IMR-90 (cell line): ENCODE measurements around the gene ITIH2. TPM values are rescaled to one million over a fixed set of nuclear protein-coding genes. Genes with fewer than 3 reads are reported as not detected.

ENCODE experiments used
- ATAC-seq: fragments of 200-7000 bp; cut with Tn5 transposase; 2 replicates; pipeline ENCODE4 v1.9.1; 2020; ENCODE audit warnings: low read depth, mild to moderate bottlenecking, moderate library complexity
- BruUV-seq: library from RNA; stranded (reverse); fragments of 400-500 nt; replicated peaks from 2 replicates; lab custom pipeline; 2021; lab: Mats Ljungman, UMichigan
- CTCF ChIA-PET: fragments of 300-600 bp; formaldehyde crosslinking; extraction: SDS; loops from one replicate; lab custom pipeline; 2021; ENCODE audit warnings: antibody characterized with exemption; lab: Yijun Ruan, JAX
- POLR2A ChIA-PET: fragments of 300-600 bp; sonication (Branson Sonifier 250); formaldehyde crosslinking; loops from one replicate; lab custom pipeline; 2022; ENCODE audit warnings: antibody characterized with exemption; ENCODE audit not compliant: unreplicated experiment; lab: Charles Lee
- DNase-seq: peaks from one replicate; pipeline ENCODE4 v3.0.0; 2013
- H2AFZ ChIP-seq: replicated peaks from 2 replicates; pipeline ENCODE3; 2013; ENCODE audit warnings: low read length, mild to moderate bottlenecking; ENCODE audit not compliant: poor library complexity
- H2AK5ac ChIP-seq: 2 replicates; pipeline ENCODE4 v1.6.1; 2013; ENCODE audit warnings: low read depth, low read length, inconsistent platforms
- H2AK9ac ChIP-seq: replicated peaks from 2 replicates; pipeline ENCODE3; 2013; ENCODE audit warnings: mild to moderate bottlenecking, low read depth, low read length, moderate library complexity; ENCODE audit not compliant: poor library complexity
- H2BK120ac ChIP-seq: 2 replicates; pipeline ENCODE4 v1.6.1; 2013; ENCODE audit warnings: low read depth, low read length, inconsistent platforms
- H2BK15ac ChIP-seq: 3 replicates; pipeline ENCODE4 v1.6.1; 2013; ENCODE audit warnings: low read depth, low read length, inconsistent platforms
- H2BK20ac ChIP-seq: 2 replicates; pipeline ENCODE4 v1.6.1; 2013; ENCODE audit warnings: low read depth, mild to moderate bottlenecking, inconsistent platforms, low read length, moderate library complexity
- H2BK5ac ChIP-seq: 2 replicates; pipeline ENCODE4 v1.6.1; 2013; ENCODE audit warnings: mild to moderate bottlenecking, low read depth, low read length, inconsistent platforms; ENCODE audit not compliant: poor library complexity, severe bottlenecking
- H3K14ac ChIP-seq: replicated peaks from 2 replicates; pipeline ENCODE4 v1.6.1; 2013; ENCODE audit warnings: low read depth, low read length, inconsistent platforms
- H3K18ac ChIP-seq: 2 replicates; pipeline ENCODE4 v1.6.1; 2013; ENCODE audit warnings: low read depth, low read length, control low read depth
- H3K23ac ChIP-seq: 2 replicates; pipeline ENCODE4 v1.6.1; 2013; ENCODE audit warnings: low read depth, low read length, inconsistent platforms
- H3K27ac ChIP-seq: 2 replicates; pipeline ENCODE4 v1.5.1; 2013; ENCODE audit warnings: mild to moderate bottlenecking, control low read depth, low read length; ENCODE audit not compliant: insufficient read depth
- H3K27me3 ChIP-seq: 2 replicates; pipeline ENCODE4 v1.6.1; 2013; ENCODE audit warnings: low read length; ENCODE audit not compliant: control insufficient read depth, insufficient read depth
- H3K36me3 ChIP-seq: 2 replicates; pipeline ENCODE4 v1.6.1; 2013; ENCODE audit warnings: low read length, mixed read lengths; ENCODE audit not compliant: control insufficient read depth, insufficient read depth
- H3K4ac ChIP-seq: 2 replicates; pipeline ENCODE4 v1.6.1; 2013; ENCODE audit warnings: low read depth, low read length, inconsistent platforms
- H3K4me1 ChIP-seq: 2 replicates; pipeline ENCODE4 v1.6.1; 2013; ENCODE audit warnings: low read length, mixed read lengths; ENCODE audit not compliant: control insufficient read depth, insufficient read depth
- H3K4me2 ChIP-seq: 2 replicates; pipeline ENCODE4 v1.6.1; 2013; ENCODE audit warnings: low read depth, mild to moderate bottlenecking, control low read depth, low read length, moderate library complexity
- H3K4me3 ChIP-seq: 2 replicates; pipeline ENCODE4 v1.5.1; 2013; ENCODE audit warnings: low read depth, mild to moderate bottlenecking, control low read depth, low read length, moderate library complexity; ENCODE audit not compliant: insufficient read depth
- H3K56ac ChIP-seq: 2 replicates; pipeline ENCODE4 v1.6.1; 2013; ENCODE audit warnings: low read length, inconsistent platforms; ENCODE audit not compliant: insufficient read depth; ENCODE audit errors: extremely low read depth
- H3K79me1 ChIP-seq, 2 experiments: 2 replicates each; pipeline ENCODE4 v1.6.1; 2013; ENCODE audit warnings: low read length in 2 of 2, inconsistent platforms in 1 of 2, low read depth in 1 of 2
- H3K9ac ChIP-seq: 2 replicates; pipeline ENCODE4 v1.6.1; 2013; ENCODE audit warnings: low read depth, low read length, control low read depth
- H3K9me1 ChIP-seq: 2 replicates; pipeline ENCODE4 v1.6.1; 2013; ENCODE audit warnings: low read length, inconsistent platforms; ENCODE audit not compliant: insufficient read depth
- H3K9me3 ChIP-seq: 2 replicates; pipeline ENCODE4 v1.6.1; 2013; ENCODE audit warnings: low read length; ENCODE audit not compliant: control insufficient read depth, insufficient read depth
- H4K20me1 ChIP-seq: 2 replicates; pipeline ENCODE4 v1.6.1; 2013; ENCODE audit warnings: low read length, inconsistent platforms; ENCODE audit not compliant: insufficient read depth
- H4K5ac ChIP-seq: 2 replicates; pipeline ENCODE4 v1.6.1; 2013; ENCODE audit warnings: mild to moderate bottlenecking, low read depth, low read length, control low read depth
- H4K8ac ChIP-seq, 2 experiments: 2 replicates each; pipeline ENCODE4 v1.6.1; 2013; ENCODE audit warnings: low read depth in 2 of 2, low read length in 2 of 2, control low read depth in 1 of 2, inconsistent platforms in 1 of 2
- H4K91ac ChIP-seq: 2 replicates; pipeline ENCODE4 v1.6.1; 2013; ENCODE audit warnings: low read depth, low read length, inconsistent platforms; ENCODE audit not compliant: insufficient read depth
- BHLHE40 ChIP-seq: fragments of 150-350 bp; IDR thresholded peaks from 2 replicates; pipeline ENCODE4 v1.6.1; 2016; ENCODE audit warnings: mild to moderate bottlenecking, low read depth, low read length
- CEBPB ChIP-seq: IDR thresholded peaks from 2 replicates; pipeline ENCODE4 v1.6.1; 2012; ENCODE audit warnings: low read depth, low read length, improper control_type of control experiment
- CHD1 ChIP-seq: IDR thresholded peaks from 2 replicates; pipeline ENCODE4 v1.6.1; 2012; ENCODE audit warnings: low read depth, low read length, improper control_type of control experiment
- FOS ChIP-seq: fragments of 150-350 bp; IDR thresholded peaks from 2 replicates; pipeline ENCODE4 v1.6.1; 2016; ENCODE audit warnings: low read depth, low read length
- MAFK ChIP-seq: IDR thresholded peaks from 2 replicates; pipeline ENCODE4 v1.6.1; 2012; ENCODE audit warnings: low read depth, low read length, improper control_type of control experiment
- MAZ ChIP-seq: IDR thresholded peaks from 2 replicates; pipeline ENCODE4 v1.6.1; 2012; ENCODE audit warnings: low read depth, mild to moderate bottlenecking, low read length, improper control_type of control experiment, moderate library complexity, borderline replicate concordance
- MXI1 ChIP-seq: IDR thresholded peaks from 2 replicates; pipeline ENCODE4 v1.6.1; 2012; ENCODE audit warnings: low read depth, mild to moderate bottlenecking, low read length, moderate library complexity, borderline replicate concordance
- NFE2L2 ChIP-seq: fragments of 150-350 bp; IDR thresholded peaks from 2 replicates; pipeline ENCODE4 v1.6.1; 2016; ENCODE audit warnings: low read depth, mild to moderate bottlenecking, low read length
- POLR2A ChIP-seq: IDR thresholded peaks from 2 replicates; pipeline ENCODE4 v1.6.1; 2012; ENCODE audit warnings: mild to moderate bottlenecking, low read depth, low read length
- RAD21 ChIP-seq: IDR thresholded peaks from 2 replicates; pipeline ENCODE4 v1.6.1; 2012; ENCODE audit warnings: low read length, improper control_type of control experiment
- RCOR1 ChIP-seq: IDR thresholded peaks from 2 replicates; pipeline ENCODE4 v1.6.1; 2012; ENCODE audit warnings: mild to moderate bottlenecking, low read length, improper control_type of control experiment; ENCODE audit not compliant: insufficient replicate concordance
- RFX5 ChIP-seq: IDR thresholded peaks from 2 replicates; pipeline ENCODE4 v1.8.0; 2012; ENCODE audit warnings: low read depth, mild to moderate bottlenecking, low read length, moderate library complexity
- SMC3 ChIP-seq: fragments of 150-350 bp; IDR thresholded peaks from 2 replicates; pipeline ENCODE4 v1.6.1; 2016; ENCODE audit warnings: low read depth, mild to moderate bottlenecking, antibody characterized with exemption, low read length, moderate library complexity
- WGBS, 2 experiments: methylation state at CpG; one replicate each; pipeline versions ENCODE4 v1.1.5 to v1.1.7; 2013; ENCODE audit warnings: missing lambda C conversion rate in 2 of 2; ENCODE audit not compliant: insufficient read length in 1 of 2; ENCODE audit errors: extremely low coverage in 2 of 2; 5-methylcytosine and 5-hydroxymethylcytosine counted together
- dilution Hi-C: fragments of 300-500 bp; cut with HindIII; formaldehyde crosslinking; loops from one replicate; pipeline ENCODE4 v1.14.3; 2018; ENCODE audit warnings: low sequenced_read_pairs; ENCODE audit not compliant: unreplicated experiment
- in situ Hi-C: fragments of 300-500 bp; cut with MboI; formaldehyde crosslinking; loops from 3 replicates; pipeline ENCODE4 v1.14.3; 2019; ENCODE audit warnings: low sequenced_read_pairs, inconsistent platforms, mixed read lengths
- intact Hi-C: fragments of 100-400 bp; cut with micrococcal nuclease; formaldehyde crosslinking; loops from 2 replicates; pipeline ENCODE4 v1.10.0; 2022
- polyA plus RNA-seq, 3 experiments: library from polyadenylated mRNA; depleted of rRNA; stranded (reverse); fragments of >200 nt; gene quantifications; 2 replicates each; pipeline ENCODE4 v1.2.3, GENCODE V29; 2012; ENCODE audit warnings: low replicate concordance in 1 of 3
- total RNA-seq: library from RNA; depleted of rRNA; stranded (reverse); fragments of >200 nt; gene quantifications from 2 replicates; pipeline ENCODE4 v1.2.3, GENCODE V29; 2012
- TF ChIP-seq, protein P1 (sequence below): fragments of 150-350 bp; IDR thresholded peaks from 2 replicates; pipeline ENCODE4 v1.6.1; 2017; ENCODE audit warnings: mild to moderate bottlenecking, antibody characterized with exemption, low read length, low read depth
- TF ChIP-seq, protein P2 (sequence below): fragments of 150-350 bp; IDR thresholded peaks from 2 replicates; pipeline ENCODE4 v1.6.1; 2016; ENCODE audit warnings: low read depth, mild to moderate bottlenecking, low read length, moderate library complexity, borderline replicate concordance
- TF ChIP-seq, protein P3 (sequence below): conservative IDR thresholded peaks from 2 replicates; pipeline ENCODE4 v1.5.1; 2012; ENCODE audit warnings: mild to moderate bottlenecking, low read depth, low read length, improper control_type of control experiment

Gene ITIH2
- total and polyA plus RNA-seq, 2 of the 4 experiments (the other 2 are of a cell fraction) = not detected

DNA sequence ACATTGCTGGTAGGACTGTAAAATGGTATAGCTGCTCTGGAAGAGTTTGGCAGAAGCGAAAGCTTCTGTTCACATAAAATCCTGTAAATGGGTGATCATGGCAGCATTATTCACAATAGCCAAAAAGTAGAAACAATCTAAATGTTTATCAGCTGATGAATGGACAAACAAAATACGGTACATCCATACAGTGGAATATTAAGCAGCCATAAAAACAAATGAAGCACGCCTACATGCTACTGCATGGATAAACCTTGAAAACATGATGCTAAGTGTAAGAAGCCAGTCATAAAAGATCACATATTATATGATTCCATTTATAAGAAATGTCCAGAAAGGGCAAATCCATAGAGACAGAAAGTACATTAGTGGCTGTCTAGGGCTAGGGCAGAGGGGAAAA, 52.0 kb downstream of the ITIH2 start:
- Histone ChIP-seq H2BK120ac (no peak overlapping the region), H2BK20ac (no peak overlapping the region), H3K9me3 (no peaks in the 10 kb centered on the region), H3K4me1 (no peaks in the 10 kb centered on the region), H3K4me2 (no peak overlapping the region), H3K4me3 (no peak overlapping the region), H4K20me1 (peaks cover 3% of the 10 kb centered on the region; the same call in 1 of the 2 replicates), H3K14ac (no peak overlapping the region), H4K5ac (no peak overlapping the region), H3K9ac (no peak overlapping the region), H3K4ac (no peak overlapping the region), H3K9me1 (no peaks in the 10 kb centered on the region), H3K27me3 (no peaks in the 10 kb centered on the region), H3K18ac (no peak overlapping the region), H3K79me1 (no peaks in the 10 kb centered on the region; a peak in 1 of 4 replicates), H4K91ac (no peak overlapping the region), H2BK5ac (no peak overlapping the region), H4K8ac (no peak overlapping the region), H3K23ac (no peak overlapping the region), H3K27ac (no peak overlapping the region), H3K56ac (no peak overlapping the region), H3K36me3 (peaks cover 32% of the 10 kb centered on the region), H2AK9ac (no peak overlapping the region), H2AFZ (no peak overlapping the region), H2AK5ac (no peak overlapping the region), H2BK15ac (no peak overlapping the region)
- ChIA-PET CTCF (no interaction called here), POLR2A (no interaction called here)
- dilution Hi-C loops (no loop called here), in situ Hi-C loops (no loop called here), intact Hi-C loops (loop anchor here (10.0 kb wide), 1 partner anchor 1550 kb away; no protein-coding TSS in a partner anchor)
- no peak for TF ChIP-seq BHLHE40
- TF ChIP-seq RAD21 = no peak
- TF ChIP-seq, protein P1, sequence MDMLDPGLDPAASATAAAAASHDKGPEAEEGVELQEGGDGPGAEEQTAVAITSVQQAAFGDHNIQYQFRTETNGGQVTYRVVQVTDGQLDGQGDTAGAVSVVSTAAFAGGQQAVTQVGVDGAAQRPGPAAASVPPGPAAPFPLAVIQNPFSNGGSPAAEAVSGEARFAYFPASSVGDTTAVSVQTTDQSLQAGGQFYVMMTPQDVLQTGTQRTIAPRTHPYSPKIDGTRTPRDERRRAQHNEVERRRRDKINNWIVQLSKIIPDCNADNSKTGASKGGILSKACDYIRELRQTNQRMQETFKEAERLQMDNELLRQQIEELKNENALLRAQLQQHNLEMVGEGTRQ = no peak
- TF ChIP-seq NFE2L2 = no peak
- no peak for TF ChIP-seq MAZ
- no peak for TF ChIP-seq MXI1
- no peak for TF ChIP-seq RFX5
- TF ChIP-seq SMC3 = no peak
- TF ChIP-seq, protein P2, sequence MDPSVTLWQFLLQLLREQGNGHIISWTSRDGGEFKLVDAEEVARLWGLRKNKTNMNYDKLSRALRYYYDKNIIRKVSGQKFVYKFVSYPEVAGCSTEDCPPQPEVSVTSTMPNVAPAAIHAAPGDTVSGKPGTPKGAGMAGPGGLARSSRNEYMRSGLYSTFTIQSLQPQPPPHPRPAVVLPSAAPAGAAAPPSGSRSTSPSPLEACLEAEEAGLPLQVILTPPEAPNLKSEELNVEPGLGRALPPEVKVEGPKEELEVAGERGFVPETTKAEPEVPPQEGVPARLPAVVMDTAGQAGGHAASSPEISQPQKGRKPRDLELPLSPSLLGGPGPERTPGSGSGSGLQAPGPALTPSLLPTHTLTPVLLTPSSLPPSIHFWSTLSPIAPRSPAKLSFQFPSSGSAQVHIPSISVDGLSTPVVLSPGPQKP = no peak
- no peak for TF ChIP-seq CEBPB
- TF ChIP-seq POLR2A = no peak
- no peak for TF ChIP-seq FOS
- TF ChIP-seq, protein P3, sequence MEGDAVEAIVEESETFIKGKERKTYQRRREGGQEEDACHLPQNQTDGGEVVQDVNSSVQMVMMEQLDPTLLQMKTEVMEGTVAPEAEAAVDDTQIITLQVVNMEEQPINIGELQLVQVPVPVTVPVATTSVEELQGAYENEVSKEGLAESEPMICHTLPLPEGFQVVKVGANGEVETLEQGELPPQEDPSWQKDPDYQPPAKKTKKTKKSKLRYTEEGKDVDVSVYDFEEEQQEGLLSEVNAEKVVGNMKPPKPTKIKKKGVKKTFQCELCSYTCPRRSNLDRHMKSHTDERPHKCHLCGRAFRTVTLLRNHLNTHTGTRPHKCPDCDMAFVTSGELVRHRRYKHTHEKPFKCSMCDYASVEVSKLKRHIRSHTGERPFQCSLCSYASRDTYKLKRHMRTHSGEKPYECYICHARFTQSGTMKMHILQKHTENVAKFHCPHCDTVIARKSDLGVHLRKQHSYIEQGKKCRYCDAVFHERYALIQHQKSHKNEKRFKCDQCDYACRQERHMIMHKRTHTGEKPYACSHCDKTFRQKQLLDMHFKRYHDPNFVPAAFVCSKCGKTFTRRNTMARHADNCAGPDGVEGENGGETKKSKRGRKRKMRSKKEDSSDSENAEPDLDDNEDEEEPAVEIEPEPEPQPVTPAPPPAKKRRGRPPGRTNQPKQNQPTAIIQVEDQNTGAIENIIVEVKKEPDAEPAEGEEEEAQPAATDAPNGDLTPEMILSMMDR = no peak
- no peak for TF ChIP-seq RCOR1
- TF ChIP-seq MAFK = no peak
- TF ChIP-seq CHD1 = no peak
- no TSS peak for BruUV-seq
- no peak for DNase-seq
- ATAC-seq = no peak
- no CpG with 5 or more reads among the region's 3 CpGs for WGBS, 2 experiments
